GM23338 (cell line): ENCODE results near the gene ENOX1. TPM values are rescaled to one million over a fixed set of nuclear protein-coding genes. Genes with fewer than 3 reads are reported as not detected.

Experiments
- ATAC-seq: fragments of 200-7000 bp; cut with Tn5 transposase; 3 replicates; pipeline ENCODE4 v1.9.1; 2020
- DNase-seq: peaks from one replicate; pipeline ENCODE4 v3.0.0-alpha.2; 2015; ENCODE audit warnings: low spot score
- H2AFZ ChIP-seq: fragments of 200-600 bp; sonication (generic); 2 replicates; pipeline ENCODE4 v1.8.0; 2016; ENCODE audit warnings: antibody characterized with exemption, mild to moderate bottlenecking, moderate library complexity
- H3F3A ChIP-seq: fragments of 200-600 bp; sonication (generic); replicated peaks from 2 replicates; pipeline ENCODE4 v1.8.0; 2017; ENCODE audit warnings: antibody characterized with exemption, mixed run types, low read depth
- H3K27ac ChIP-seq: fragments of 200-600 bp; sonication (generic); 2 replicates; pipeline ENCODE4 v1.6.1; 2016; ENCODE audit warnings: low read depth
- H3K27me3 ChIP-seq: fragments of 200-600 bp; sonication (generic); 2 replicates; pipeline ENCODE4 v1.8.0; 2016; ENCODE audit warnings: mild to moderate bottlenecking, mixed run types, moderate library complexity; ENCODE audit not compliant: insufficient read depth
- H3K36me3 ChIP-seq: fragments of 200-600 bp; sonication (generic); 2 replicates; pipeline ENCODE4 v1.8.0; 2016; ENCODE audit warnings: mild to moderate bottlenecking; ENCODE audit not compliant: insufficient read depth
- H3K4me1 ChIP-seq: fragments of 200-600 bp; sonication (generic); 2 replicates; pipeline ENCODE4 v1.8.0; 2016; ENCODE audit warnings: mild to moderate bottlenecking, moderate library complexity; ENCODE audit not compliant: insufficient read depth
- H3K4me2 ChIP-seq: fragments of 200-600 bp; sonication (generic); 2 replicates; pipeline ENCODE4 v1.7.1; 2017; ENCODE audit warnings: mixed run types
- H3K4me3 ChIP-seq: fragments of 200-600 bp; sonication (generic); 2 replicates; pipeline ENCODE4 v1.6.1; 2016; ENCODE audit warnings: mixed run types
- H3K79me2 ChIP-seq: fragments of 200-600 bp; sonication (generic); replicated peaks from 2 replicates; pipeline ENCODE4 v1.8.0; 2017; ENCODE audit warnings: mild to moderate bottlenecking; ENCODE audit not compliant: insufficient read depth
- H3K9me2 ChIP-seq: fragments of 200-600 bp; sonication (generic); 2 replicates; pipeline ENCODE4 v1.8.0; 2017; ENCODE audit not compliant: insufficient read depth
- H4K20me1 ChIP-seq: fragments of 200-600 bp; sonication (generic); replicated peaks from 2 replicates; pipeline ENCODE4 v1.8.0; 2017; ENCODE audit warnings: mild to moderate bottlenecking; ENCODE audit not compliant: insufficient read depth
- H3K27ac Mint-ChIP-seq: 2 replicates; pipeline ENCODE4 v1.8.0; 2020; ENCODE audit warnings: inconsistent platforms, mild to moderate bottlenecking, moderate library complexity, mixed read lengths
- H3K27me3 Mint-ChIP-seq: 3 replicates; pipeline ENCODE4 v1.8.0; 2022; ENCODE audit warnings: low read depth, mild to moderate bottlenecking, moderate library complexity, mixed read lengths, inconsistent platforms; ENCODE audit not compliant: insufficient read depth, poor library complexity
- H3K36me3 Mint-ChIP-seq: 3 replicates; pipeline ENCODE4 v1.8.0; 2021; ENCODE audit warnings: low read depth, mild to moderate bottlenecking, inconsistent platforms, moderate library complexity, mixed read lengths
- H3K4me1 Mint-ChIP-seq: 3 replicates; pipeline ENCODE4 v1.8.0; 2020; ENCODE audit warnings: mild to moderate bottlenecking, inconsistent platforms, mixed read lengths
- H3K4me3 Mint-ChIP-seq: 3 replicates; pipeline ENCODE4 v1.8.0; 2021; ENCODE audit warnings: moderate library complexity, mild to moderate bottlenecking, inconsistent platforms, mixed read lengths
- H3K9me3 Mint-ChIP-seq: 3 replicates; pipeline ENCODE4 v1.8.0; 2020; ENCODE audit warnings: moderate library complexity, mild to moderate bottlenecking, inconsistent platforms, mixed read lengths
- CREB1 ChIP-seq: fragments of 250-450 bp; sonication (Bioruptor Pico); IDR thresholded peaks from 2 replicates; pipeline ENCODE4 v1.5.0; 2020; ENCODE audit warnings: low read depth, mild to moderate bottlenecking, moderate library complexity
- CTCF ChIP-seq, 2 experiments: fragments of 200-600 bp in 1 of 2; sonication (generic) in 1 of 2; conservative IDR thresholded peaks; 2 replicates each; pipeline versions ENCODE4 v1.5.1 to v1.6.1; 2016 to 2017; ENCODE audit warnings: antibody characterized with exemption in 2 of 2, low read depth in 2 of 2, mild to moderate bottlenecking in 2 of 2, moderate library complexity in 1 of 2
- ETS1 ChIP-seq: IDR thresholded peaks from 2 replicates; pipeline ENCODE4 v1.6.1; 2016; ENCODE audit warnings: antibody characterized with exemption
- EZH2 ChIP-seq: fragments of 200-600 bp; sonication (generic); IDR thresholded peaks from one replicate; pipeline ENCODE4 v1.8.0; 2017; ENCODE audit warnings: antibody characterized with exemption, mild to moderate bottlenecking, low read depth; ENCODE audit not compliant: unreplicated experiment
- EZH2phosphoT487 ChIP-seq: fragments of 200-600 bp; sonication (generic); IDR thresholded peaks from one replicate; pipeline ENCODE4 v1.8.1; 2018; ENCODE audit warnings: antibody characterized with exemption; ENCODE audit not compliant: unreplicated experiment
- JUNB ChIP-seq: IDR thresholded peaks from one replicate; pipeline ENCODE4 v1.6.1; 2016; ENCODE audit warnings: antibody characterized with exemption; ENCODE audit not compliant: unreplicated experiment
- NANOG ChIP-seq: IDR thresholded peaks from 2 replicates; pipeline ENCODE4 v1.6.1; 2016; ENCODE audit warnings: antibody characterized with exemption, borderline replicate concordance
- POLR2AphosphoS5 ChIP-seq: IDR thresholded peaks from 2 replicates; pipeline ENCODE4 v1.6.1; 2016; ENCODE audit warnings: antibody characterized with exemption, low read depth
- REST ChIP-seq: IDR thresholded peaks from one replicate; pipeline ENCODE4 v1.6.1; 2018; ENCODE audit warnings: antibody characterized with exemption; ENCODE audit not compliant: unreplicated experiment
- STAT1 ChIP-seq: IDR thresholded peaks from one replicate; pipeline ENCODE4 v1.6.1; 2016; ENCODE audit warnings: antibody characterized with exemption; ENCODE audit not compliant: unreplicated experiment
- ZNF114 ChIP-seq: fragments of 250-450 bp; sonication (Bioruptor Pico); IDR thresholded peaks from 2 replicates; pipeline ENCODE4 v1.5.0; 2020; ENCODE audit warnings: mild to moderate bottlenecking, moderate library complexity
- ZNF331 ChIP-seq: fragments of 250-450 bp; sonication (Bioruptor Pico); IDR thresholded peaks from 2 replicates; pipeline ENCODE4 v1.5.0; 2020; ENCODE audit warnings: low read depth, mild to moderate bottlenecking, moderate library complexity
- polyA plus RNA-seq: library from polyadenylated mRNA; unstranded; fragments of >200 nt; fragmentation: Nextera tagmentation; extraction: Ambion mirVana; gene quantifications from 2 replicates; pipeline ENCODE4 v1.2.1, GENCODE V29; 2016
- total RNA-seq: library from RNA; depleted of rRNA; stranded (reverse); fragments of >200 nt; shearing (Covaris generic); gene quantifications from 2 replicates; pipeline ENCODE4 v1.2.3, GENCODE V29; 2014
- TF ChIP-seq, protein P1 (sequence below): fragments of 250-450 bp; sonication (Bioruptor Pico); IDR thresholded peaks from 2 replicates; pipeline ENCODE4 v1.5.0; 2020; ENCODE audit warnings: mild to moderate bottlenecking, moderate library complexity

The ENOX1 gene
- total and polyA plus RNA-seq, 2 experiments from 2014 or later = 0.66 to 0.81 TPM

DNA sequence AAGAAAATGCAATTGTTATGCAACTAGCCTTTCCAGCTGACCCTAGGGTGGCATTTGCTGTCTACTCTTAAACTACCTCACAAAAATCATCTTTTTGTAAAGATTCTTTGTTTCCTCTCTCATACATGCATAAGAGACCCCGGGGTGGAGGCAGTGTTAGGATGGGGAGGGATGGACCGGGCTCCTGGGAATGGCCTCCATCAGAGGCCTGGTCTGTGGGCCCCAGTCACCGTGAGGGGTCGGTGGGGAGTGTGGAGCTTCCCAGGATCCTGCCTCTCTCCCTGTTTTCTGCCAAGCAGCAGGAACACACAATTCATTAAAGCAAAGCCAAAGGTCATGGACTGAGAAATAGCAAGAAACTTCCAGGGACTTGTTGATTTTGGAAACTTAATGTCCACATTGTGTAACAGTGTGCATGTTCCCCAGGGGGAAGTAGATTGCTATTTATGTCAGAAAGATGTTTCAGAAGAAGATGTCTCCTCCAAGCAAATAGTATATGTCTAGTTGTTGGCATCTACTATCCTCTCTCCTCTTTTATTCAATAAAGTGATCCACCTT, 241.4 kb downstream of the ENOX1 start (continued):
- no peak for TF ChIP-seq CREB1 (CRISPR knock-in tag)
- TF ChIP-seq NANOG = no peak
- no peak for TF ChIP-seq REST
- no peak for TF ChIP-seq ZNF114 (CRISPR knock-in tag)
- TF ChIP-seq STAT1 = no peak

- Histone ChIP-seq H3K4me3 (no peak overlapping the region), H3K79me2 (no peaks in the 10 kb centered on the region), H3K27ac (no peak overlapping the region), H3K9me2 (no peaks in the 10 kb centered on the region), H3K27me3 (no peaks in the 10 kb centered on the region), H2AFZ (no peak overlapping the region), H3F3A (no peaks in the 10 kb centered on the region), H3K4me2 (no peak overlapping the region), H3K36me3 (no peaks in the 10 kb centered on the region), H3K4me1 (no peaks in the 10 kb centered on the region), H4K20me1 (no peaks in the 10 kb centered on the region)
- Mint-ChIP-seq H3K9me3 (no peaks in the 10 kb centered on the region), H3K36me3 (no peaks in the 10 kb centered on the region), H3K27me3 (no peaks in the 10 kb centered on the region), H3K4me1 (no peaks in the 10 kb centered on the region), H3K27ac (no peak overlapping the region), H3K4me3 (no peak overlapping the region)
- no peak for ATAC-seq
- no peak for DNase-seq
- TF ChIP-seq EZH2phosphoT487 (no peak), EZH2 (no peak), CREB1 (CRISPR knock-in tag) (no peak), ETS1 (no peak), NANOG (no peak), ZNF114 (CRISPR knock-in tag) (no peak), STAT1 (no peak), POLR2AphosphoS5 (no peak), JUNB (no peak), CTCF (conservative IDR thresholded peaks at IDR 0.05; ENCODE audit: low read depth in 2 of 2) (no peak), ZNF331 (CRISPR knock-in tag) (no peak)
- TF ChIP-seq, protein P1, sequence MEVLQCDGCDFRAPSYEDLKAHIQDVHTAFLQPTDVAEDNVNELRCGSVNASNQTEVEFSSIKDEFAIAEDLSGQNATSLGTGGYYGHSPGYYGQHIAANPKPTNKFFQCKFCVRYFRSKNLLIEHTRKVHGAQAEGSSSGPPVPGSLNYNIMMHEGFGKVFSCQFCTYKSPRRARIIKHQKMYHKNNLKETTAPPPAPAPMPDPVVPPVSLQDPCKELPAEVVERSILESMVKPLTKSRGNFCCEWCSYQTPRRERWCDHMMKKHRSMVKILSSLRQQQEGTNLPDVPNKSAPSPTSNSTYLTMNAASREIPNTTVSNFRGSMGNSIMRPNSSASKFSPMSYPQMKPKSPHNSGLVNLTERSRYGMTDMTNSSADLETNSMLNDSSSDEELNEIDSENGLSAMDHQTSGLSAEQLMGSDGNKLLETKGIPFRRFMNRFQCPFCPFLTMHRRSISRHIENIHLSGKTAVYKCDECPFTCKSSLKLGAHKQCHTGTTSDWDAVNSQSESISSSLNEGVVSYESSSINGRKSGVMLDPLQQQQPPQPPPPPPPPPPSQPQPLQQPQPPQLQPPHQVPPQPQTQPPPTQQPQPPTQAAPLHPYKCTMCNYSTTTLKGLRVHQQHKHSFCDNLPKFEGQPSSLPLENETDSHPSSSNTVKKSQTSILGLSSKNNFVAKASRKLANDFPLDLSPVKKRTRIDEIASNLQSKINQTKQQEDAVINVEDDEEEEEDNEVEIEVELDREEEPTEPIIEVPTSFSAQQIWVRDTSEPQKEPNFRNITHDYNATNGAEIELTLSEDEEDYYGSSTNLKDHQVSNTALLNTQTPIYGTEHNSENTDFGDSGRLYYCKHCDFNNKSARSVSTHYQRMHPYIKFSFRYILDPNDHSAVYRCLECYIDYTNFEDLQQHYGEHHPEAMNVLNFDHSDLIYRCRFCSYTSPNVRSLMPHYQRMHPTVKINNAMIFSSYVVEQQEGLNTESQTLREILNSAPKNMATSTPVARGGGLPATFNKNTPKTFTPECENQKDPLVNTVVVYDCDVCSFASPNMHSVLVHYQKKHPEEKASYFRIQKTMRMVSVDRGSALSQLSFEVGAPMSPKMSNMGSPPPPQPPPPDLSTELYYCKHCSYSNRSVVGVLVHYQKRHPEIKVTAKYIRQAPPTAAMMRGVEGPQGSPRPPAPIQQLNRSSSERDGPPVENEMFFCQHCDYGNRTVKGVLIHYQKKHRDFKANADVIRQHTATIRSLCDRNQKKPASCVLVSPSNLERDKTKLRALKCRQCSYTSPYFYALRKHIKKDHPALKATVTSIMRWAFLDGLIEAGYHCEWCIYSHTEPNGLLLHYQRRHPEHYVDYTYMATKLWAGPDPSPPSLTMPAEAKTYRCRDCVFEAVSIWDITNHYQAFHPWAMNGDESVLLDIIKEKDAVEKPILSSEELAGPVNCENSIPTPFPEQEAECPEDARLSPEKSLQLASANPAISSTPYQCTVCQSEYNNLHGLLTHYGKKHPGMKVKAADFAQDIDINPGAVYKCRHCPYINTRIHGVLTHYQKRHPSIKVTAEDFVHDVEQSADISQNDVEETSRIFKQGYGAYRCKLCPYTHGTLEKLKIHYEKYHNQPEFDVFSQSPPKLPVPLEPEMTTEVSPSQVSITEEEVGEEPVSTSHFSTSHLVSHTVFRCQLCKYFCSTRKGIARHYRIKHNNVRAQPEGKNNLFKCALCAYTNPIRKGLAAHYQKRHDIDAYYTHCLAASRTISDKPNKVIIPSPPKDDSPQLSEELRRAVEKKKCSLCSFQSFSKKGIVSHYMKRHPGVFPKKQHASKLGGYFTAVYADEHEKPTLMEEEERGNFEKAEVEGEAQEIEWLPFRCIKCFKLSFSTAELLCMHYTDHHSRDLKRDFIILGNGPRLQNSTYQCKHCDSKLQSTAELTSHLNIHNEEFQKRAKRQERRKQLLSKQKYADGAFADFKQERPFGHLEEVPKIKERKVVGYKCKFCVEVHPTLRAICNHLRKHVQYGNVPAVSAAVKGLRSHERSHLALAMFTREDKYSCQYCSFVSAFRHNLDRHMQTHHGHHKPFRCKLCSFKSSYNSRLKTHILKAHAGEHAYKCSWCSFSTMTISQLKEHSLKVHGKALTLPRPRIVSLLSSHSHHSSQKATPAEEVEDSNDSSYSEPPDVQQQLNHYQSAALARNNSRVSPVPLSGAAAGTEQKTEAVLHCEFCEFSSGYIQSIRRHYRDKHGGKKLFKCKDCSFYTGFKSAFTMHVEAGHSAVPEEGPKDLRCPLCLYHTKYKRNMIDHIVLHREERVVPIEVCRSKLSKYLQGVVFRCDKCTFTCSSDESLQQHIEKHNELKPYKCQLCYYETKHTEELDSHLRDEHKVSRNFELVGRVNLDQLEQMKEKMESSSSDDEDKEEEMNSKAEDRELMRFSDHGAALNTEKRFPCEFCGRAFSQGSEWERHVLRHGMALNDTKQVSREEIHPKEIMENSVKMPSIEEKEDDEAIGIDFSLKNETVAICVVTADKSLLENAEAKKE (CRISPR knock-in tag) = no peak
Observed at GRCh38 chr13:43544631-43545030, 242.1 kb downstream of the ENOX1 start.
